HG02610 (cell line): ENCODE results near the gene TSHZ2.

ENCODE experiments used
- ATAC-seq: cut with Tn5 transposase; IDR thresholded peaks from one replicate; pipeline ENCODE4 v1.9.1; 2021; ENCODE audit warnings: mild to moderate bottlenecking, moderate library complexity; ENCODE audit not compliant: unreplicated experiment

Gene TSHZ2

DNA sequence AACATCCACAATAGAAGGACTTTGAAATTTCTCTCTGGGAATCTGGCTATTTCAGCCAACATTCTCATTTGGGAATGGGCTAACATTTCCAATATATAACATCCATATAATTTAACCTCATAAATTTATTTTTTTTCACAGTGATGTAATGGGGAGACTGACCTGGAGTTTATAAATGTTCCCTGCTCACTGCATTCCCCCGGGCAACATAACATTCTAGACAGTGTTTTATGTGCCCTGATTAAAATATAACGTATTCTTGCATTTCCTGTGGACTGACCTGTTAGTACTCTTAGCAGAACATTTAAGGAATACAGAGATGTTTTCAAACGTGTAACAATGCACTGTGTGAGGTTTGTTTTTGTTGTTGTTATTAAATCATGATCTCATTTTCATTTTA is 20.9 kb downstream of the TSHZ2 start:
- ATAC-seq, result no peak

DNA sequence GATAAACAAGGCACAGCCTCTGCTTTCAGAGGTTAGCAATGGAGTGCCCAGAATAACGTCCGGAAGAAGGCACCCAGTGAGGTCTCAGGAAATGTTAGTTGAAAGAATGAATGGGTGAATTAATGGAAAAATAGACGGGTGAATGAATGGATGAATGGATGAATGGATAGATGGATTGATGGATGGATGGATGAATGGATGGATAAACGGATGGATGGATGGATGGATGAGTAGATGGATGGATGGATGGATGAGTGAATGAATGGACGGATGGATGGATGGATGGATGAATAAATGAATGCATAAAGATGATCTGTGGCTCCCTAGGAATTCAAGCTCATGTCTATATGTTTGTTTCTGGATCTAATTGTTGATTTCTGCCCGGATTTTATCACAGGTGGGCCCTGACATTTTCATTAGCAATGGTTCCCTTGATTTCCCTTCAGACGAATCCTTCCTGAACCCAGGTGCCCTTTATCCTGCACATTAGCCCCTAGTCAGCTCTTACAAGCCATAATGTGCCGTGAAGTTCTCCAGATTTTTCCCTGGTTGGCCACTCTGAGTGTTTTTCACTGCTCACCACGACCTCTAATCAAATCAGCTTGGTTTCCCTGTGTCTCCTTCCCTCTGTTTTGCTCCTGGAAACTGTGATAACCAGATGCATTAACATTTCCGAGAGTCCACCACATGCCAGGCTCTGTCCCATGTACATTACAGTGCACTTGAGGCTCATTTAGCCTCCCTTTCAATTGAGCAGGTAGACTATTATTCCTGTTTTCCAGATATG is 22.2 kb downstream of the TSHZ2 start:
- ATAC-seq, result no peak

GRCh38 chr20:52996130-52996529 is 24.0 kb downstream of the TSHZ2 start:
- no peak for ATAC-seq

DNA sequence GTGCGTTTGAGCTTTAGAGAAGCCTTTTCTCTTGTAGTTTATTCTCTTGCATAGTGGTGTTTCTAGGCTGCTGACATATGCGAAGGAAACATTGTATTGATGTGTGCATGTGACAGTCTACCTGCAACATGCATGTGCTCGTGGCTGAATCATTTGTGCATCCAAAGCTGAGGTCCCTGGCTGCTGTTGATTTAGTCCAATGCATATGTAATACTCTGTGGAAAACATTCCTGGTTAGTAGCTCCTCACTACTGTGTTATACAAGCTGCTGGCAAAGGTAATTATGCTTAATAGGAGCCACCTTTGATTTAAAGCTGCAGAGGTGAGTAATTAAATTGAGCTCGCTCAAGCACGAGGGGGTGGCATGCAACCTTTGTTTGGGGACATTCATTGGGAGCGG is 24.5 kb downstream of the TSHZ2 start:
- ATAC-seq, result no peak

- no peak for ATAC-seq
Measured at GRCh38 chr20:52998268-52998667, 26.1 kb downstream of the TSHZ2 start.

GRCh38 chr20:52999040-52999439 is 26.9 kb downstream of the TSHZ2 start:
- ATAC-seq, result no peak

GRCh38 chr20:53001498-53002301 is 29.5 kb downstream of the TSHZ2 start:
- no peak for ATAC-seq

- ATAC-seq, result no peak
Measured at GRCh38 chr20:53002786-53003185, 30.6 kb downstream of the TSHZ2 start.

DNA sequence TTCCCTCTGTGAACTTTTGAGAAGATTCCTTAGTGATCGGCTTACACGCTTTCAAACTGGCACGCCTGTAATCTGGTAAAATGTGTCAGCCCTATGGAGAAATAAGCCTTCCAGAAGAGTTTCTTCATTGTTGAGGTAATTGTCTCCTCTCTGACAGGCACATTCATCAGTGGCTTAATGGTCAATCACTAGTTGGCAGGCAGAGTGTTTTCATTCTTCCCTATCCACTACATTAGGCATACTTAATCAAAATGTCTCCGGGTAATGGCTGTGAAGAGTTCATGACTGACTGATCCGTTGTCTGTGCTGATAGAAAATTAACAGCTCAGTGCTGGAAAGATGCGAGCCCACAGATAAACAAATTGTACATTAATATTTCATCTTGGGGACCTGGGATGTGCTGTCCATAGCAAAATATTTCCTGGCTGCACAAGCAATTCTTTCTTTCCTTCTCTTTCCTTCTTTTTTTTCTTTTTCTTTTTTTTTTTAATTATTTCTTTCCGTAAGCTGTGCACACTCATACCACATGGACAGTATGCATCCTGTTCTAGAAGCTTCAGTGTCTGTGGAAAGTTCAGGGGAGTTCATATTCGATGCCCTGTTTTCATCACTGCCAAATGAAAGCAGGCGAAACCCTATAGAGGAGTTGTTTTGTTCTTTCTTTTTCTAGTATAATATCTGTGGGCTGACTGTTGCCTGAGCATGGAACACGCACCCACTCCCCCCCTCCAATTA is 31.4 kb downstream of the TSHZ2 start:
- ATAC-seq, result no peak

GRCh38 chr20:53004267-53004813 is 32.2 kb downstream of the TSHZ2 start:
- ATAC-seq, result no peak

DNA sequence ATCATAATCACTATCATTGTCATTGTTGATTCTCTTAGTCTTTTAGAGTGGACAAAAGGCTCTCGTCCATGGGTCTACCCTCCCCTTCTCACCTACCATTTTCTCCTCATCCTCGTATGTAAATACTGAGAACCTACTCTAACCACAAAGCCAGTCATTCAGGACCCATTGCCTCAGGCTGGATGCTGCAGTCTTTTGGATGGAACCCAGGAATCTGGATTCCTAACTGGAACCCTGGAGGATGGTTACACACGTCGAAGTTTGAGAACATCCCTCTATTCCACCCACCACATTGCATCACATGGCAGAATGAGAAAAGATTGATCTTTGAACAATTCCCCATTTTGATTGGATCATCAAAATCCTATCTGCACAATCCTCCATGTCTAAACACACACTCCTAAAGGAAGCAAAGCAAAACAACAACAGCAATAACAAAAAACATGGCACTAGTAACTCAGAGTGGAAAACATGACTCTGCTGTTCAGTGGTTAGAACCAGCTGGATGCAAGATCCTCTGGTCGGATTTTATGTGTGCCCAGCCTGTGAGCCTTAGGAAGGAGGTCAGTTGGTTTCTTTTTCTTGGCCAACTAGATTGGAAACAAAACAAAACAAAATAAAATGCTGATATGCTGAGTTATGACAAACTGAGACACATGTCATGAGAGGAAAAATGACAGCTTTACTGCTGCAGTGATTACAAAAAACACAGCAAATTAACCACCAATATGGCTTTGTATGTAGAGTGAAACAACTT is 38.0 kb downstream of the TSHZ2 start:
- ATAC-seq, result no peak

GRCh38 chr20:53011640-53012039 is 39.5 kb downstream of the TSHZ2 start:
- ATAC-seq, result no peak

- no peak for ATAC-seq
Measured at GRCh38 chr20:53013183-53013582, 41.0 kb downstream of the TSHZ2 start.

DNA sequence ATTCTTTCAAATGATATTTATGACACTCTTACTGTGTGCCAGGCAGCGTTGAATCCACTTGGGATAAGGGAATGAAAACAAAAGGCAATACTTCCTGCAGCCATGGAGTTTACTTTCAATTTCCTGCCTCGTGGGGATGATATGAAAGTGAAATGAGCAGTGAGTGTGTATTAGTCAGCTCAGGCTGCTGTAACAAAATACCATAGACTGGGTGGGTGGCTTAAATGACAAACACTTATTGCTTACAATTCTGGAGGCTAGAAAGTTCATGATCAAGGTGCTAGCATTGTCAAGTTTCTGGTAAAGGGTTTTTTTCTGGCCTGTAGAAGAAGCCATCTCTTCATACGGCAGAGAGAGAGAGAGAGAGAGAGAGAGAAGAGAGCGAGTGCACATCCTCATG is 41.7 kb downstream of the TSHZ2 start:
- ATAC-seq, result no peak

GRCh38 chr20:53016071-53016470 is 43.9 kb downstream of the TSHZ2 start:
- no peak for ATAC-seq

DNA sequence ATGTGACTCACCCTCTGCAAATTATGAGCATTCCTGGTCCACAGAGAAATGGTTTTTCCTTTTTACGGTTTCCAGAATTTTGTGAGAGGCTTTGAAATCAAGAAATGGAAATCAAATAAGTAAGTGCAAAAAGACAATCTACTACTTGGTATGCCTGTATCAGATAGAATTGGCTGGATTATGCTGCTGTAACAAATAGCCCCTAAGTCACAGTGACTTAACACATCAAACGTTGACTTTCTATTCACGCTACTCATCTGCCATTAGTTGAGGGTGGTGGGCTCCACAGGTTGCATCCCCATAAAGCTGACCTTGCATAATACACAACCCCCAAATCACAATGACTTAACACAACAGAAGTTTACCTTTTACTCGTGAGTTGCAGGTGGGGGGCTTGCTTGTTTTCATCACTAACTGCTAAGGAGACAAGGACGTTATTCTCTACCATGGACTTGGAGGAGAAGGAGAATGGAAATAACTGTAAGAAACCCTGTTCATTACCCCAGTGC is 44.4 kb downstream of the TSHZ2 start:
- ATAC-seq, result no peak

DNA sequence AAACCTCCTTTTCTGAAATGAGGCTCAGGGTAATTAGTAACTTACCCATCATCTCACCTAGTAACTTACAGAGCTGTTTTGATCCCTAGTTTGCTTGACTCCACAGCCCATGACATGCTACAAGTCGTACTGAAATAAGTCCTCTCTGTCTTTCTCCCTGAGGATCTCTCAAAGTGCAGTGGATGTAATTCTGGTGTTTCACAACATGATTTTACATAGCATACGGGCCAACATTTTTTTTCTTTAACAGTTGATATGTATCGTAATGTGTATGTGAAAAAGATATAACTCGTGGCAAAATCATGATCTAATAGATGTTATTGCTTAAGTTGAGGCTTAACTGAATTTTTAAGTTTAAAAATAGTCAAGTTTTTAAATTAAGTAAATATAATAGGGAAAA is 45.0 kb downstream of the TSHZ2 start:
- ATAC-seq, result no peak

DNA sequence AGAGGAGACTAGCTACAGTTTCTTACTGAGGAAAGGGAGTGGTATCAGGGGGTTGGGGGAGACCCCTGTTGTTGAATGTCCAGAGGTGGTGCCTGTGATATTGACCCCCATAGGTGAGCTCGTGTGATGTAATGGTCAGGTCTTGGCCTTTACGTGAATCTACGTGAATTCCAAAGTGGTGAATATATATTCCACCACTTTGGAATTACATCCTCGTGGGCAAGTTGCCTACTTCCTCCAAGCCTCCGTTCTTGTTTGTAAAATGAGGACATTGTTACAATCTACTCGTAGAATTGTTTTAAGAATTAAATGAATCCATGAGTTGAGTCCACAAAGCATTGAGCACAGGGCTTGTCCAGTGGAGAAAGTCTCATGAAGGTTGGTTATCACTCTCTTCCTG is 47.3 kb downstream of the TSHZ2 start:
- no peak for ATAC-seq

GRCh38 chr20:53020376-53020775 is 48.2 kb downstream of the TSHZ2 start:
- ATAC-seq, result no peak

DNA sequence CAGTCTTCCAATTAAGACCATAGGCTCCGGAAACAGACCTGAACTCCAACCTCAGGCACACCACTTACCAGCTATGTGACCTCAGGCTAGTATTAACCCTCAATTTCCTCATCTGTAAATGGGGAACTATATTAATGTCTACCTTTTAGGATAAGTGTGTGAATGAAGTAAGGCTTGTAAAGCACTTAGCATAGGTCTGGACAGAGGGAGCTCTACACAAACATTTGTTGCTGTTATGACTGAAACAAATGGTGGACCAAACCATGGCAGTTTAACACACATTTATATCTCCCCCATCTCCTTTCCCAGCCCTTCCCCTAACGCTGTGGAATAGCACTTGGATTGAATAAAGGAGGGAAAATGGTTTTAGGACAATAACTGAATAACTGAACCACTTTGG is 48.7 kb downstream of the TSHZ2 start:
- no peak for ATAC-seq
